ENCODE measurements around the gene DCAF4.

DNA sequence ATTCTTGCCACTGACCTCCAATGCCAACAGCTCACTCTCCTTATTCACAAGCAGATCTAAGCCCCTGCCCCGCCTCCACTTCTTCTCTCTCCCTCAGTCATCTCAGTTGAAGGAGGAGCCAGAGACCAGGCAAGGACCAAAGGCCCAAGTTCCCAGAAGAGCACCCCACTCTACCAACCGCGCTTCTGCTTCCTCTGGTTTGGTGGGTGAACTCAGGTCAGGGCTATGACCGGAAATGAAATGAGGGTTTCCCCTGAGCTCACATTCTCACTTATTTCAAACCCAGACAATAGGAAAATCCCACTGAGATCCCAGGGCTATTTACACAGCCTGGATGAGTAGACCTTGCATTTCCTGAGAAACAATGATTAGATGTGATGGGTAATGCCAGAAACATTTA is 42.3 kb upstream of the DCAF4 start:
- TF ChIP-seq, protein P1, sequence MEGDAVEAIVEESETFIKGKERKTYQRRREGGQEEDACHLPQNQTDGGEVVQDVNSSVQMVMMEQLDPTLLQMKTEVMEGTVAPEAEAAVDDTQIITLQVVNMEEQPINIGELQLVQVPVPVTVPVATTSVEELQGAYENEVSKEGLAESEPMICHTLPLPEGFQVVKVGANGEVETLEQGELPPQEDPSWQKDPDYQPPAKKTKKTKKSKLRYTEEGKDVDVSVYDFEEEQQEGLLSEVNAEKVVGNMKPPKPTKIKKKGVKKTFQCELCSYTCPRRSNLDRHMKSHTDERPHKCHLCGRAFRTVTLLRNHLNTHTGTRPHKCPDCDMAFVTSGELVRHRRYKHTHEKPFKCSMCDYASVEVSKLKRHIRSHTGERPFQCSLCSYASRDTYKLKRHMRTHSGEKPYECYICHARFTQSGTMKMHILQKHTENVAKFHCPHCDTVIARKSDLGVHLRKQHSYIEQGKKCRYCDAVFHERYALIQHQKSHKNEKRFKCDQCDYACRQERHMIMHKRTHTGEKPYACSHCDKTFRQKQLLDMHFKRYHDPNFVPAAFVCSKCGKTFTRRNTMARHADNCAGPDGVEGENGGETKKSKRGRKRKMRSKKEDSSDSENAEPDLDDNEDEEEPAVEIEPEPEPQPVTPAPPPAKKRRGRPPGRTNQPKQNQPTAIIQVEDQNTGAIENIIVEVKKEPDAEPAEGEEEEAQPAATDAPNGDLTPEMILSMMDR (conservative IDR thresholded peaks at IDR 0.05; ENCODE audit: low read length): no peak
- TF ChIP-seq EZH2phosphoT487 (IDR thresholded peaks at IDR 0.05; ENCODE audit: borderline replicate concordance): no peak
